Measurements from ENCODE around the gene FOSB. TPM values are rescaled to one million over a fixed set of nuclear protein-coding genes. Genes with fewer than 3 reads are reported as not detected.

Gene FOSB
- total RNA-seq, 1 experiment from 2014 or later: 1.7 TPM

GRCh38 chr19:45464852-45465441 is 2.8 kb upstream of the FOSB start:
- no peaks in the 10 kb centered on the region for H4K20me1 ChIP-seq (ENCODE audit: control insufficient read depth, insufficient read depth, insufficient read length)
- no peaks in the 10 kb centered on the region for H3K36me3 Mint-ChIP-seq (ENCODE audit: insufficient read depth in 1 of 3, low read depth in 3 of 3)
- no peak overlapping the region for H2AK5ac ChIP-seq (ENCODE audit: insufficient read length, low read length)
- no peak overlapping the region for H3K9ac ChIP-seq (ENCODE audit: extremely low read depth, insufficient read length, low read length)
- no peaks in the 10 kb centered on the region for H3K4me1 ChIP-seq (ENCODE audit: insufficient read depth, low read length)
- no peak overlapping the region for H2BK12ac ChIP-seq (ENCODE audit: insufficient read length, low read depth, low read length)
- no peak overlapping the region for H2AFZ ChIP-seq (ENCODE audit: low read length)
- TF ChIP-seq, protein P1, sequence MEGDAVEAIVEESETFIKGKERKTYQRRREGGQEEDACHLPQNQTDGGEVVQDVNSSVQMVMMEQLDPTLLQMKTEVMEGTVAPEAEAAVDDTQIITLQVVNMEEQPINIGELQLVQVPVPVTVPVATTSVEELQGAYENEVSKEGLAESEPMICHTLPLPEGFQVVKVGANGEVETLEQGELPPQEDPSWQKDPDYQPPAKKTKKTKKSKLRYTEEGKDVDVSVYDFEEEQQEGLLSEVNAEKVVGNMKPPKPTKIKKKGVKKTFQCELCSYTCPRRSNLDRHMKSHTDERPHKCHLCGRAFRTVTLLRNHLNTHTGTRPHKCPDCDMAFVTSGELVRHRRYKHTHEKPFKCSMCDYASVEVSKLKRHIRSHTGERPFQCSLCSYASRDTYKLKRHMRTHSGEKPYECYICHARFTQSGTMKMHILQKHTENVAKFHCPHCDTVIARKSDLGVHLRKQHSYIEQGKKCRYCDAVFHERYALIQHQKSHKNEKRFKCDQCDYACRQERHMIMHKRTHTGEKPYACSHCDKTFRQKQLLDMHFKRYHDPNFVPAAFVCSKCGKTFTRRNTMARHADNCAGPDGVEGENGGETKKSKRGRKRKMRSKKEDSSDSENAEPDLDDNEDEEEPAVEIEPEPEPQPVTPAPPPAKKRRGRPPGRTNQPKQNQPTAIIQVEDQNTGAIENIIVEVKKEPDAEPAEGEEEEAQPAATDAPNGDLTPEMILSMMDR (conservative IDR thresholded peaks at IDR 0.05): no peak
- no peak overlapping the region for H2BK20ac ChIP-seq (ENCODE audit: low read depth, low read length, poor library complexity, severe bottlenecking)
- H3K23ac ChIP-seq (ENCODE audit: insufficient read length, low read depth, low read length): no peak overlapping the region
- no peaks in the 10 kb centered on the region; the same call in 1 of the 2 replicates for H3K27me3 ChIP-seq (ENCODE audit: insufficient read depth, low read length)
- H4K91ac ChIP-seq (ENCODE audit: insufficient read length, low read depth, low read length): no peak overlapping the region
- no peaks in the 10 kb centered on the region for H3K79me2 ChIP-seq (ENCODE audit: insufficient read depth, low read length)
- no peak overlapping the region for H3K27ac Mint-ChIP-seq
- no peak overlapping the region for H4K8ac ChIP-seq (replicated peaks; ENCODE audit: insufficient read length, low read depth, low read length)
- no CpG with 5 or more reads among the region's 8 CpGs for WGBS (ENCODE audit: extremely low coverage, insufficient read length, low lambda C conversion rate)
- no peak overlapping the region for H3T11ph ChIP-seq (ENCODE audit: low read length)
- H3K27ac ChIP-seq (ENCODE audit: insufficient read length, low read depth, low read length): no peak overlapping the region
- no peak overlapping the region for H3K14ac ChIP-seq (ENCODE audit: insufficient read depth, low read length)
- peak overlapping the region; percentile 54 for H3K18ac ChIP-seq (ENCODE audit: insufficient read length, low read depth, low read length)
- no peak overlapping the region for H3K4ac ChIP-seq (ENCODE audit: low read depth, low read length)
- H2BK15ac ChIP-seq (ENCODE audit: low read depth, low read length): no peak overlapping the region
- H3K56ac ChIP-seq (ENCODE audit: insufficient read length, low read depth, low read length): no peak overlapping the region
- peaks cover 15 to 31% of the 10 kb centered on the region in 2 experiments for H3K4me1 Mint-ChIP-seq
- no peak overlapping the region for H2BK5ac ChIP-seq (ENCODE audit: insufficient read length, low read length)
- no peak for DNase-seq
- peaks cover 19% of the 10 kb centered on the region for H3K27me3 Mint-ChIP-seq (ENCODE audit: low read depth)
- H2BK120ac ChIP-seq (ENCODE audit: low read depth, low read length, poor library complexity, severe bottlenecking): no peak overlapping the region
- H4K5ac ChIP-seq (ENCODE audit: insufficient read length, low read depth, low read length): no peak overlapping the region
- no peak overlapping the region for H3K4me3 Mint-ChIP-seq
- no peaks in the 10 kb centered on the region; a peak in 1 of 5 replicates for H3K9me3 Mint-ChIP-seq
- H3K4me2 ChIP-seq (ENCODE audit: insufficient read depth, insufficient read length, low read length): no peak overlapping the region
- no peaks in the 10 kb centered on the region for H3K79me1 ChIP-seq (ENCODE audit: insufficient read depth, low read depth, low read length, poor library complexity, severe bottlenecking)
- peaks cover 19% of the 10 kb centered on the region for H3K23me2 ChIP-seq (ENCODE audit: insufficient read length, low read depth, low read length, poor library complexity, severe bottlenecking)
- H3K9me3 ChIP-seq (ENCODE audit: control insufficient read depth, low read depth, low read length): no peaks in the 10 kb centered on the region

Data from H9 (cell line).